NCI-H1436 (cell line): ENCODE data around the gene ZNF367.

ENCODE experiments used
- DNase-seq: peaks from one replicate; lab custom pipeline; 2025; lab: John Stamatoyannopoulos, UW

ZNF367 gene

GRCh38 chr9:96418083-96418919, at the start of gene ZNF367:
ZNF367 (minus strand) TSS chr9:96418370; CDS start chr9:96418032, 338 bp downstream.
- DNase-seq, result peak; percentile 95

- no peak for DNase-seq
Observed at GRCh38 chr9:96467784-96468183, 49.6 kb upstream of the ZNF367 start.

GRCh38 chr9:96464426-96464825, 46.3 kb upstream of the ZNF367 start:
- no peak for DNase-seq

- DNase-seq, result no peak
Observed at GRCh38 chr9:96462541-96462940, 44.4 kb upstream of the ZNF367 start.

GRCh38 chr9:96461336-96461735, 43.2 kb upstream of the ZNF367 start:
- no peak for DNase-seq

GRCh38 chr9:96460882-96461281, 42.7 kb upstream of the ZNF367 start:
- no peak for DNase-seq

- no peak for DNase-seq
Observed at GRCh38 chr9:96460470-96460869, 42.3 kb upstream of the ZNF367 start.

- no peak for DNase-seq
Observed at GRCh38 chr9:96459268-96460007, 41.3 kb upstream of the ZNF367 start.

GRCh38 chr9:96458226-96458625, 40.1 kb upstream of the ZNF367 start:
- DNase-seq, result no peak

- DNase-seq, result no peak
Observed at GRCh38 chr9:96457266-96457665, 39.1 kb upstream of the ZNF367 start.

- no peak for DNase-seq
Observed at GRCh38 chr9:96453625-96454024, 35.5 kb upstream of the ZNF367 start.

GRCh38 chr9:96450613-96451528, 32.7 kb upstream of the ZNF367 start:
- no peak for DNase-seq

GRCh38 chr9:96449845-96450612, 31.9 kb upstream of the ZNF367 start, which contains the start of gene HABP4:
HABP4 (plus strand) TSS chr9:96450169; CDS start chr9:96450280, 111 bp downstream.
- DNase-seq, result peak; percentile 94

- DNase-seq, result no peak
Observed at GRCh38 chr9:96449523-96449844, 31.3 kb upstream of the ZNF367 start.

- no peak for DNase-seq
Observed at GRCh38 chr9:96448546-96449170, 30.5 kb upstream of the ZNF367 start.

- DNase-seq, result no peak
Observed at GRCh38 chr9:96447406-96447805, 29.2 kb upstream of the ZNF367 start.

GRCh38 chr9:96442491-96442890, 24.3 kb upstream of the ZNF367 start:
- no peak for DNase-seq

- peak; percentile 42 for DNase-seq
Observed at GRCh38 chr9:96441798-96442445, 23.8 kb upstream of the ZNF367 start.

- DNase-seq, result no peak
Observed at GRCh38 chr9:96440671-96441199, 22.6 kb upstream of the ZNF367 start.

- DNase-seq, result no peak
Observed at GRCh38 chr9:96437454-96437853, 19.3 kb upstream of the ZNF367 start.
